Urothelium cell line (cell line): Measurements from ENCODE around the gene KRTAP5-3.
A peak's percentile ranks its signal among the peaks of the same experiment; 100 is the strongest.

Source experiments
- DNase-seq: peaks from one replicate; pipeline ENCODE4 v3.0.0; 2011; ENCODE audit warnings: low spot score, mixed read lengths
- FAIRE-seq: peaks from 2 replicates; lab custom pipeline; 2011; peaks lifted over from hg19 to GRCh38; lab: Jason Lieb, UNC

Gene KRTAP5-3

GRCh38 chr11:1644601-1645356 lies 36.5 kb upstream of the KRTAP5-3 start:
- no peak for DNase-seq
- no peak for FAIRE-seq

DNA sequence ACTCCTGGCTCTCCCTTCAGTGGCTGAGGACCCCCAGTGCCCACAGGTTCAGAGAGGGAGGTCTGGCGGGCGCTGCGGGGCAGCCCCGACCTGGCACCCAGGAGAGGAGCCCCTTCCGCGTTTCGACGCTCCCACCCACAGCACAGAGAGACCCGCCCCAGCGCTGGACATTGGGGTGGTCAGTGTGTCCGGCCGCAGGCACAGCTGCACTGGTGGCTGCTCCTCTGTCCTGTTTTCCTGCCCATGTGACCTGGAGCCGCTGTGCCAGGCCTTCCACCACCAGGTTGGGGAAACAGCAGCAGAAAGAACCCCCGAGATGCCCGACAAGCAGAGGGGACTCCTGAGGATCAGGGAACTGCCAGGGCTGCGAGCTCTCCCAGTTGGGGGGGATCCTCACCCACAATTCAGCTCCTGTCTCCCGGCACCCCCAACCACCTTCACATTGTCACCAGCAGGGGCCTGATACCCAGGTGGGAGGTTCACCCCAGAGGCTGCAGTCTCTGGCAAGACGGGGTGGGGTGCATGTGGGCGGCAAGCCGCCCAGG lies 35.0 kb upstream of the KRTAP5-3 start:
- DNase-seq, result no peak
- FAIRE-seq, result no peak

DNA sequence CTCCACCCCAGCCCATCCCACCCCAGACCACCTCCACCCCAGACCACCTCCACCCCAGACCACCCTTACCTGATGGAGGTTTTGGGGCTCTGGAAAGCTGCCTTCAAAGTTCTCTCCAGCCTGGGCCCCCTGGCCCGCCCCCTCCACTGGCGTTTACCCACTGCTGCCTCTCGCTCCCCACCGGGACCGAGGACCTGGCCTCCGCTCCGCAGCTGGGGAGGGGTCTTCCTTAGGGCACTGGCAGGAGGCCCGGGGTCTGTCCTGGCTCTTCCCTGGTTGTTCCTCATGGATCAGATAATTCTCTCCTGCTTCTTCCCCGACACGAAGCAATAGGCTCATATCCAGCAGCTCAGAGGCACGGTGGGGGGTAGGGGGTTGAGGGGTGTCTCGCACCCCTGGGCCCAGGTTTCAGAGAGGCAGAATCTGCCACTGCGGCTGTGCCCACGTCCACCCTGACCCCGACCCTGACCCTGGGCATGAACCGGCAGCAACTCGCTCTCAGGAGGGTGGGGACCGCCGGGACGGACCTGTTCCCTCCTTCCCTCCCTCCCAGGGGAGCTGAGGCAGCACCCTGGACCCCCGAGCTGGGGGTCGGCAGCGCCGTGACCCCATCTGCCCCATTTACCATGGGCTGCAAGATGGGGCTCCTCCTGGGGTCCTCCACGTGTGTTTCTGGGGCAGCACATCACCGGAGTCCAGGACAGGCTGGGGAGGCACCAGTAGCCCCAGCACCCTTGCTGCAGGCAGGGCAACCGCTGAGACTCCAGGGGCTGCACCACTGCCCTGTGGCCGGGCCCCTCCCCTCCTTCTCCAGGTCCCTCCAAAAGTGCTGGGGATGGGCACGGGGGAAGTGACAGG lies 34.3 kb upstream of the KRTAP5-3 start:
- FAIRE-seq (no peak), DNase-seq (no peak)

DNA sequence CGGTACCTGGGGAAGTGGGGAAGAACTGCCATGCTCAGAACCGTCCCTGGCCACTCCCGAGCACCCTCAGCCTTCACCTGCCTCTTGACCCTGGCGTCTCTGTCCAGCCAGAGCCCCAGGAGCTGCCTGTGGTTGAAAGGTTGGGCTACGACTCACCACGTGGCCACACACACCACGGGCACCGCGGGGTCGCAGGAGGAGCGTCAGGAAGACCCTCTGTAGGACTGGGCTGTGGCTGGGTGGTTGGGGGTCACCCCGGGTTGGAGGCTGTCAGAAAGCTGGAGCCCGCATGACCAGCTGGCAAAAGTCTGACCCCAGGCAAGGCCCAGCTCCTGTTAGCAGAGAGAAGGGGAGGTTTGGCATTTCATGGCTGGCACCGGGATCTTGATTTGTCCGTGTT lies 32.8 kb upstream of the KRTAP5-3 start:
- DNase-seq (no peak), FAIRE-seq (no peak)

DNA sequence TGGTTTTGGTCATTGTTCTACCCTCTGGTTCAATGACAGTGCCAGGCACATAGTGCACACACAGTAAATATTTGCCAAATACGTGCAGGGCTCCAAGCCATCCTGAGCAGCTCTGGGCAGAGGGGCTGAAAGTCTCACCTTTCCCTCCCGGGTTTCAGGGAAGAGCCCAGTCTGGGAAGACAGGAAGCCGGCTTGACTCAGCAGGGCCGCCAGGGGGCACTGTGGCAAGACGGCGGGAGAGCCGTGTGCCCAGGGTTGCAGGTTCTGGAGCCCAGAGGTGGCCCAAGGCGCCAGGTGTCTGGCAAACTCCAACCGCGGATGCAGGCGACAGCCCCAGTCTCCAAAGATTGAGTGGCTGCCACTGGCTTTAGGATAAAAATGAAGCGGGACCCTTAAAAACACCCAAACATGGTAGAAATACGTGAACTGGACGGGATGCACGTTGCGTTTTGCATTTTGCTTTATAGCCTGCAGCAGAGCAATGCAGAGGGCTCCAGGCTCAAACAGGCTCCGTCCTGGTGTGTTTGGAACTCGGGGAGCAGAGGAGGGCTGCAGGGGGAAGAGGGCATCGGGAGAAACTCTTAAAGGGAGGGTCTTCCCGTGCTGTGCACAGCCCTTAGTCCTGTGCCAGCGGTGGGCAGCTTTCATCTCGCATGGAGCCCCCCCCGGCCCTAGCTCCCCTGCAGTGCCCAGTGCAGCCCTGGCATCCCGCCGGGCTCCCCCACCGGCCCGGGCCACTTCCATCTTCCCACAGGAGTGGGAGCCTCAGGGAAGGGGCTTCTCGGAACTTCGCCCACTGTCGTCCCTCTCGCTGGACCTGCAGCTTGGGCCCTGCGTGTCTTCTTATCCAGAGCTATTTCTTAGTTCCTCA lies 32.0 kb upstream of the KRTAP5-3 start:
- no peak for FAIRE-seq
- DNase-seq, result peak; percentile 69

DNA sequence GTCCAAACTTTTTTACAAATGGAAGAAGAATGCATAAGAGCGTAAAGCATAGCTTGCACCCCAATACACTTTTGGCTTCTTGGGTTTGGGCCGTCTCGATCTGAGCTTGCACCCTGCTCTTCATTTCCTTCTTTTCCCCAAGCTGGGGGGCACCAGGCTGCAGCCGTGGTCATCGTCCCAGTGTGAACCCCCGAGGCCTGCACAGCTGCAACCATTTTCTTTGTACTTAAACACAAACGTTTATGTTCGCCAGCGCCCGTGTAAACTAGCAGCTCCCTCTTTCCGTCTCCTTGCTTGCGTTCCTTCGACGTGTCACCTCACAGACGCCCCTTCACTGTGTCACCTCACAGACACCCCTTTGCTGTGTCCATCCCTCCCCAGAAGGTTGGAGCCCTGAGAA lies 31.4 kb upstream of the KRTAP5-3 start:
- DNase-seq (no peak), FAIRE-seq (no peak)

- FAIRE-seq, result no peak
Observed at GRCh38 chr11:1639102-1639620, 30.9 kb upstream of the KRTAP5-3 start.

DNA sequence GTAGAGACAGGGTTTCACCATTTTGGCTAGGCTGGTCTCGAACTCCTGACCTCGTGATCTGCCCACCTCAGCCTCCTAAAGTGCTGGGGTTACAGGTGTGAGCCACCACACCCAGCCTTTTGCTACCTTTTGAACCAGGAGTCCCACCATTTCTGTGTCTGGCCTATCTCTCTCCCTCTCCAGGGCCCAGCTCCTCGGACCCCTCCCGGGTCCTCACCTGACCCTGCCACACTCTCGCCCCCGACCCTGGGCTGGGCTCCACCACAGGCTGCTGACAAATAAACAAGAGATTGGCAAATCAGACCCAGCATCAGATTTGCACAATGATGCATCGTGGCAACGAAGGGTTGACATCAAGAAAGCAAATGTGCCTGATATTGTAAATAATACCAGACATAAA lies 30.1 kb upstream of the KRTAP5-3 start:
- FAIRE-seq, result no peak

More at GRCh38 chr11:1639102-1639620, 30.9 kb upstream of the KRTAP5-3 start:
- DNase-seq, result no peak

DNA sequence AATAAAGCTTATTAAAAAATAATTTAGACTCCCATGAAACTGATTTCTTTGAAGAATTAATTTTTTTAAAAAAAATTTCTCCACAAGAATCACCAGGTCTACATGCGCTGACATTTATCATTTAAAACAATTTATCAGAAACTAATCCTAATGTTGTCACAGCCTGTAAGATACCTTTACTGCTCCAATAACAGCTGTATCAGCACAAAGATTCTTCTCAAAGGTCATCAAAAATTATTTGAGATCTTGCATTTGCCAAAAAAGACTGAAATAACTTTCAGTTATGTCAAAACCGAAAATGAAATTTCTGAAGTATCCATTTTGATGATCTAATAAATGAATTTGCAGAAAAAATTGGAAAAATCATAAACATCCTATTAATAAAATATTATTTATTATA lies 29.4 kb upstream of the KRTAP5-3 start:
- DNase-seq, result no peak

More for the DNA sequence above, 30.1 kb upstream of the KRTAP5-3 start:
- no peak for DNase-seq

GRCh38 chr11:1636291-1636950 lies 28.2 kb upstream of the KRTAP5-3 start:
- no peak for FAIRE-seq
- no peak for DNase-seq

More for the DNA sequence above, 29.4 kb upstream of the KRTAP5-3 start:
- no peak for FAIRE-seq

DNA sequence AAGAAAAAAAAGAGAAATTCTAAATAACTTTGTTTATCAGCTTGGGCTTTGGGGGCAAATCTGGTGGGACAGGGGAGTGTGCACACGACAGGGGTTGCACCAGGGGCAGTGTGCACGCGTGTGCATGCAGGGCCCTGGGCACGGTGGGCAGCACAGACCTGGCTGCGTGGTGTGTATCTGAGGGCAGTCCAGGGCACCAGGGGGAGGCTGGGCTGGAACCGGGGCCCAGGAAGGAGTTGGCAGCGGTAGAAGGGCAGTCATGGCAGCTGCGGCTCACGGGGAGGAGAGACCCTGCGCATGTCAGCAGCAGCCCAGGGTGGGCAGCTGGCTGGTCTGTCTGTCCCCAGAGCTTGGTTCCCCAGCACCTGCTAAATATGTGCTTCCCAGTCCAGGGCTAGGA lies 25.6 kb upstream of the KRTAP5-3 start:
- DNase-seq, result no peak
- FAIRE-seq, result no peak

GRCh38 chr11:1632053-1632714 lies 23.9 kb upstream of the KRTAP5-3 start:
- DNase-seq (no peak), FAIRE-seq (no peak)

GRCh38 chr11:1631066-1631568 lies 22.9 kb upstream of the KRTAP5-3 start:
- FAIRE-seq (no peak), DNase-seq (no peak)

- FAIRE-seq, result no peak
- DNase-seq, result no peak
Observed at GRCh38 chr11:1630271-1630670, 22.0 kb upstream of the KRTAP5-3 start.

DNA sequence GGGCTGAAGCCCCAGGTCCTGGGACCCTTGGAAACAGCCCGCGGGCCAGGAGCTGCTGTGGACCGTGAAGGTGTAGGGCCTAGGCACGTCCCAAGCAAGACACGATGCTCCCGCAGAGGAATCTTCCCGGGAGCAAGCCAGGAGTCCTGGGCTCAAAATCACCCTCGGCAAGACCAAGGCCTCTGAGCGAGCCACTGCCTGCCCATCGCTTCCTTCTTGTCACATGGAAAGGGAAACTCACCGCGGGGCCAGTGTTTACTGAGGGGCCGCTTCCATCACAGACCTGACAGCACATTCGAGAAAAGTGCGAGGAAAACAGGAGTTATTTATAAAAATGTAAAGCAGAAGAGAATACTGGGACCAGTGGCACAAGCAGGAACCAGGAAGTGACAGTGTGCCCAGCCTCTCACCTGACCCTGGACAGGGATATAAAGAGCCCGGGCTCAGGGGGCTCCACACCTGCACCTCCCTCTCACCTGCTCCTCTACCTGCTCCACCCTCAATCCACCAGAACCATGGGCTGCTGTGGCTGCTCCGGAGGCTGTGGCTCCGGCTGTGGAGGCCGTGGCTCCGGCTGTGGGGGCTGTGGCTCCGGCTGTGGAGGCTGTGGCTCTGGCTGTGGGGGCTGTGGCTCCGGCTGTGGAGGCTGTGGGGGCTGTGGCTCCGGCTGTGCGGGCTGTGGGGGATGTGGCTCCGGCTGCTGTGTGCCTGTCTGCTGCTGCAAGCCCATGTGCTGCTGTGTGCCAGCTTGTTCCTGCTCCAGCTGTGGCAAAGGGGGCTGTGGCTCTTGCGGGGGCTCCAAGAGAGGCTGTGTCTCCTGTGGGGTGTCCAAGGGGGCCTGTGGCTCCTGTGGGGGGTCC lies 21.3 kb upstream of the KRTAP5-3 start, which contains the start of gene KRTAP5-5:
KRTAP5-5 (plus strand) TSS at position 450 of the 860 bp plus-strand sequence; CDS start at position 516, 66 bp downstream.
- FAIRE-seq (no peak), DNase-seq (no peak)

- FAIRE-seq (no peak), DNase-seq (peak; percentile 64)
Observed at GRCh38 chr11:1628506-1629325, 20.5 kb upstream of the KRTAP5-3 start.

DNA sequence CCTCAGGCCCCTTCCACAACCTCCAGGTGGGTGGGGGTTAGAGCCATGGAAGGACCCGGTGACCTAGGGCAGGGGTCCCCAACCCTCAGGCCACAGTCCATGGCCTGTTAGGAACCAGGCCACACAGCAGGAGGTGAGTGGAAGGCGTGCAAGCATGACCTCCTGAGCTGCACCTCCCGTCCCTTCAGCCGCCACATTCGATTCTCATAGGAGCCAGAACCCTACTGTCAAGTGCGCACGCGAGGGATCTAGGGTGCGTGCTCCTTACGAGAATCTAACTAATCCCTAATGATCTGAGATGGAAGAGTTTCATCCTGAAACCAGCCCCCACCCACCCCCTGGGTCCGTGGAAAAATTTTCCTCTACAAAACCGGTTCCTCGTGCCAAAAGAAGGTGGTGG lies 17.3 kb upstream of the KRTAP5-3 start:
- no peak for DNase-seq
- no peak for FAIRE-seq
